Calu3 (cell line): ENCODE measurements around the gene NOP9. TPM values are rescaled to one million over a fixed set of nuclear protein-coding genes. Genes with fewer than 3 reads are reported as not detected.
"Not testable (repeated sequence)": the region's sequence is repeated elsewhere in the genome, so short reads cannot be mapped to it uniquely, and the experiment has no call there.

Experiments
- BruUV-seq: library from RNA; stranded (reverse); fragments of 400-500 nt; replicated peaks from 2 replicates; lab custom pipeline; 2021; lab: Mats Ljungman, UMichigan
- CTCF ChIA-PET: fragments of 300-600 bp; sonication (Branson Sonifier 250); formaldehyde crosslinking; loops from one replicate; lab custom pipeline; 2022; ENCODE audit warnings: antibody characterized with exemption; lab: Charles Lee
- DNase-seq: peaks from one replicate; pipeline ENCODE4 v3.0.0; 2022
- H3K27ac Mint-ChIP-seq: one replicate; pipeline ENCODE4 v1.8.0; 2022; ENCODE audit warnings: mixed read lengths; ENCODE audit not compliant: unreplicated experiment
- H3K27me3 Mint-ChIP-seq: one replicate; pipeline ENCODE4 v1.8.0; 2022; ENCODE audit warnings: mixed read lengths; ENCODE audit not compliant: unreplicated experiment
- H3K36me3 Mint-ChIP-seq: one replicate; pipeline ENCODE4 v1.8.0; 2022; ENCODE audit warnings: mild to moderate bottlenecking, moderate library complexity, mixed read lengths; ENCODE audit not compliant: insufficient read depth, unreplicated experiment
- H3K4me1 Mint-ChIP-seq: one replicate; pipeline ENCODE4 v1.8.0; 2022; ENCODE audit warnings: mild to moderate bottlenecking, low read depth, mixed read lengths; ENCODE audit not compliant: unreplicated experiment
- H3K4me3 Mint-ChIP-seq: one replicate; pipeline ENCODE4 v1.8.0; 2022; ENCODE audit warnings: mild to moderate bottlenecking, low read depth, moderate library complexity, mixed read lengths; ENCODE audit not compliant: unreplicated experiment
- H3K9me3 Mint-ChIP-seq: one replicate; pipeline ENCODE4 v1.8.0; 2022; ENCODE audit warnings: low read depth, mixed read lengths; ENCODE audit not compliant: unreplicated experiment
- intact Hi-C: fragments of 100-400 bp; cut with micrococcal nuclease; formaldehyde crosslinking; loops from one replicate; pipeline ENCODE4 v1.10.0; 2022; ENCODE audit not compliant: unreplicated experiment
- total RNA-seq: library from RNA; stranded (reverse); gene quantifications from 2 replicates; pipeline ENCODE4 v1.2.3, GENCODE V29; 2022
- TF ChIP-seq, protein P1 (sequence below): fragments of 200-600 bp; IDR thresholded peaks from one replicate; pipeline ENCODE4 v1.8.0; 2022; ENCODE audit warnings: antibody characterized with exemption; ENCODE audit not compliant: unreplicated experiment

Gene NOP9
- total RNA-seq, 1 experiment from 2014 or later: 35.9 TPM

DNA sequence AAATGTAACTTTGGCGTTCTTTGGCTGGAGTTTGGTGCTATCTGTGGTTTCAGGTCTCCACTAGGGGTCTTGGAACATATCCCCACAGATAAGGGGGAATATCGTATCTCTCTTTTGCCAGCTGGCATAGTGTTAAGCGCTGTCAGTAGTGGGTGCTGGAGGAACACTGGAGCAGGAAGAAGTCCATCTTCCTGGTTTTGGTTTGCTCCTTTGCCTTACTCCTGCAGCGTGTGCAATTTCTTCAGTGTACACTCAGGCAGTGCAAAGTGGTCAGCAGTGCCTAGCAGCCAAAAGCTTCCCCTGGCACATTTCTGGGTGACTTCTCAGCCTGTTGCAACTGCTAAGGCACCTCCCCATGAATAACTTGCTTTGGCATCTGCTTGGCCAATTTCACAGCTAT lies 51.9 kb downstream of the NOP9 start:
- TF ChIP-seq, protein P1, sequence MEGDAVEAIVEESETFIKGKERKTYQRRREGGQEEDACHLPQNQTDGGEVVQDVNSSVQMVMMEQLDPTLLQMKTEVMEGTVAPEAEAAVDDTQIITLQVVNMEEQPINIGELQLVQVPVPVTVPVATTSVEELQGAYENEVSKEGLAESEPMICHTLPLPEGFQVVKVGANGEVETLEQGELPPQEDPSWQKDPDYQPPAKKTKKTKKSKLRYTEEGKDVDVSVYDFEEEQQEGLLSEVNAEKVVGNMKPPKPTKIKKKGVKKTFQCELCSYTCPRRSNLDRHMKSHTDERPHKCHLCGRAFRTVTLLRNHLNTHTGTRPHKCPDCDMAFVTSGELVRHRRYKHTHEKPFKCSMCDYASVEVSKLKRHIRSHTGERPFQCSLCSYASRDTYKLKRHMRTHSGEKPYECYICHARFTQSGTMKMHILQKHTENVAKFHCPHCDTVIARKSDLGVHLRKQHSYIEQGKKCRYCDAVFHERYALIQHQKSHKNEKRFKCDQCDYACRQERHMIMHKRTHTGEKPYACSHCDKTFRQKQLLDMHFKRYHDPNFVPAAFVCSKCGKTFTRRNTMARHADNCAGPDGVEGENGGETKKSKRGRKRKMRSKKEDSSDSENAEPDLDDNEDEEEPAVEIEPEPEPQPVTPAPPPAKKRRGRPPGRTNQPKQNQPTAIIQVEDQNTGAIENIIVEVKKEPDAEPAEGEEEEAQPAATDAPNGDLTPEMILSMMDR: no peak
- Mint-ChIP-seq H3K27me3 (peaks cover 21% of the 10 kb centered on the region), H3K36me3 (no peaks in the 10 kb centered on the region), H3K4me1 (peaks cover 20% of the 10 kb centered on the region), H3K9me3 (no peaks in the 10 kb centered on the region), H3K27ac (no peak overlapping the region), H3K4me3 (no peak overlapping the region)
- CTCF ChIA-PET: interaction anchor here (1.1 kb wide), 1 partner anchor 80 kb away, joined by 3 read pairs; no protein-coding TSS in a partner anchor
- intact Hi-C loops: no loop called here
- BruUV-seq: no TSS peak
- no peak for DNase-seq

DNA sequence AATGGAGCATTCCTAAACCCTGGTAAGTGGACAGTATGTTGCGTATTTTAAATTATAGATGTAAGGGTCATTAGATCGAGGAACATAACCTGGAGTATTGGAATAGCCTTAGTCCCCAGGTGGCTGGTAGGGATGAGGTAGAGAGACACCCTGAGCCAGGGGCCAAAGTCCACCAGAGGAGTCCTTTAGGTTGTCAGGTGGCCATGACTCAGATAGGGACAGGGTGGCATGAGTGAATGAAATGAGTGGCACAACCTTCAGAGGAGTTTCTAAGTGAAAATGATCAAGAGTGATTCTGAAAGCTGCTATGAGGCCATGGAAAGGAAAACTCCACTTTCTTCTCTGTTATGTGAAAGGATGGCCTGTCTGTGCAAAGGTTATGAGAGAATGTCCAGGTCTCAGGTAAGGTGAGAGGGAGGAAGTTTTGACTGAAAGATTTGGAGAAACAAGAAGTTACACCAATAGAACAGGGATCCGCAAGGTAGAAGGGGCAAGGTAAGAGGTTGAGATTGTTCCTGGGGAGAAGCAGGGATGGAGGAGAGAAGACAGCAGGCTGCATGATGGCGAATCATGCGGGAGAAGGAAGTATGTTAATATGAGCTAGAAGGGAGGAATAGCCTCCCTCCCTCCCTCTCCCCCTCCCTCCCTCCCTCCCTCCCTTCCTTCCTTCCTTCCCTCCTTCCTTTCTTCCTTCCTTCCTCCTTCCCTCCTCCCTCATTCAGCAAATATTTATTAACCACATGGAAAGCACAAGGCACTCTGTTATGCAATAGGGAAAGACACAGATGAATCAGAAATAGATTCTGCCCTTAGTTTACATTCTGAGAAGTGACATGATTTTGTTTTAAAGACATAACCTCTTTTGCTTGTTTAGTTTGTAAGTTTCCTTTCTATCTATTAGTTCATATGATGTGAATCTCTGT lies 54.2 kb downstream of the NOP9 start:
- no peaks in the 10 kb centered on the region for H3K36me3 Mint-ChIP-seq
- H3K4me1 Mint-ChIP-seq: peaks cover 20% of the 10 kb centered on the region
- H3K4me3 Mint-ChIP-seq: peak overlapping the region; percentile 22
- intact Hi-C loops: no loop called here
- H3K27me3 Mint-ChIP-seq: peaks cover 20% of the 10 kb centered on the region
- TF ChIP-seq, protein P1: no peak
- CTCF ChIA-PET: no interaction called here
- DNase-seq: no peak
- H3K27ac Mint-ChIP-seq: peak overlapping the region; percentile 46
- H3K9me3 Mint-ChIP-seq: no peaks in the 10 kb centered on the region
- BruUV-seq: no TSS peak

DNA sequence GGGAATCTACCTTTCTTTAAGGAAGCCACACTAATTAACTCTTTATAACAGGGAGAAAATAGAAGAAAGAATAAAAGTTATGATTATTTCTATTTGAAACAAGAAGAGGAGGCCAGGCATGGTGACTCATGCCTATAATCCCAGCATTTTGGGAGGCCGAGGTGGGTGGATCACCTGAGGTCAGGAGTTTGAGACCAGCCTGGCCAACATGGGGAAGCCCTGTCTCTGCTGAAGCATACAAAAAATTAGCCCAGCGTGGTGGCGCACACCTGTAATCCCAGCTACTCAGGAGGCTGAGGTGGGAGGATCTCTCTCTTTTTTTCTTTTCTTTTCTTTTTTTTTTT lies 54.8 kb downstream of the NOP9 start:
- CTCF ChIA-PET, intact Hi-C loops, DNase-seq, BruUV-seq, H3K9me3 Mint-ChIP-seq, H3K36me3 Mint-ChIP-seq: not testable (repeated sequence)
- H3K4me3 Mint-ChIP-seq: peak overlapping the region; percentile 22
- H3K27ac Mint-ChIP-seq: peak overlapping the region; percentile 46
- peaks cover 14% of the 10 kb centered on the region for H3K27me3 Mint-ChIP-seq
- H3K4me1 Mint-ChIP-seq: peaks cover 20% of the 10 kb centered on the region

GRCh38 chr14:24355009-24355408 lies 55.4 kb downstream of the NOP9 start:
- DNase-seq: no peak
- BruUV-seq: no TSS peak
- CTCF ChIA-PET: no interaction called here
- no peaks in the 10 kb centered on the region for H3K9me3 Mint-ChIP-seq
- TF ChIP-seq, protein P1: no peak
- intact Hi-C loops: no loop called here
- H3K36me3 Mint-ChIP-seq: no peaks in the 10 kb centered on the region
- H3K27me3 Mint-ChIP-seq: peaks cover 8% of the 10 kb centered on the region
- H3K27ac Mint-ChIP-seq: no peak overlapping the region
- H3K4me3 Mint-ChIP-seq: no peak overlapping the region
- H3K4me1 Mint-ChIP-seq: peaks cover 20% of the 10 kb centered on the region

- Mint-ChIP-seq H3K27ac (no peak overlapping the region), H3K4me3 (no peak overlapping the region), H3K27me3 (no peaks in the 10 kb centered on the region), H3K36me3 (no peaks in the 10 kb centered on the region), H3K9me3 (no peaks in the 10 kb centered on the region), H3K4me1 (peaks cover 20% of the 10 kb centered on the region)
- TF ChIP-seq, protein P1: no peak
- DNase-seq: no peak
- intact Hi-C loops: no loop called here
- no TSS peak for BruUV-seq
- CTCF ChIA-PET: no interaction called here
Measured at GRCh38 chr14:24356208-24356607, 56.6 kb downstream of the NOP9 start.
